ENCODE data around the gene MCF2L.

DNA sequence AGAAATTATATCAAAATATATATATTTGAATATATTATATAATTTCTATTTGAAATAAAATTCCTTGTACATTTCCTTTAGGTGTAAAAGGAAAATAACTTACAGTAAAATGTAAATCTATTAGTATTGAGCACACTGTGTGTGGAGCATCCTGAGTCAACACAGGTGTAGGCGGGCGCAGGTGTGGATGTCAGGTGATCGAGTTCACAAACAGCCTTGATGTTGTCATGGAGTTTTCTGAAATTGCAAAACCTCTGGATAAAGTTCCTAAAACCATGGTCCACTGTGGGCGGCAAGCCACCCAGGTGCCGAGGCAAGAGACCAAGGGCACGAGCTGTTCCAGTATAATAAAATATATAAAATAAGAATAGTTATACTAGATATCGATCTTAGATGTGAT lies 27.7 kb upstream of the MCF2L start:
- TF ChIP-seq EP300 (IDR thresholded peaks at IDR 0.05; ENCODE audit: low read depth) (no peak), CTCF (IDR thresholded peaks at IDR 0.05) (no peak), POLR2A (IDR thresholded peaks at IDR 0.05) (no peak)

Data from transverse colon (tissue), 3 donors.